Hippocampal formation (tissue), 2 donors: ENCODE measurements around the gene GALNT4.

ENCODE experiments used
- DNase-seq, 2 donors: peaks; one replicate each; lab custom pipeline; 2025; lab: John Stamatoyannopoulos, UW

GALNT4 gene

GRCh38 chr12:89529738-89530137 is 5.1 kb upstream of the GALNT4 start:
- DNase-seq, result peak in 1 of 2 donors; percentile 87

GRCh38 chr12:89528434-89528833 is 3.8 kb upstream of the GALNT4 start:
- no peak for DNase-seq

- DNase-seq, result peak; percentile 87 to 93
Observed at GRCh38 chr12:89525824-89526770, 1.5 kb upstream of the GALNT4 start, which contains the start of gene POC1B. Gene POC1B, minus strand, starts transcription at chr12:89526047. Its CDS starts 152 bp downstream, at chr12:89525895.

GRCh38 chr12:89525305-89525823 is 768 bp upstream of the GALNT4 start:
- DNase-seq, result peak in 1 of 2 donors; percentile 51

GRCh38 chr12:89523843-89524540 is 604 bp downstream of the GALNT4 start:
- DNase-seq, result no peak

- DNase-seq, result no peak
Observed at GRCh38 chr12:89523393-89523792, 1.2 kb downstream of the GALNT4 start.

GRCh38 chr12:89521364-89522223 is 3.0 kb downstream of the GALNT4 start:
- DNase-seq, result no peak

GRCh38 chr12:89517720-89518119 is 6.9 kb downstream of the GALNT4 start:
- no peak for DNase-seq

- DNase-seq, result no peak
Observed at GRCh38 chr12:89516633-89517032, 8.0 kb downstream of the GALNT4 start.

- no peak for DNase-seq
Observed at GRCh38 chr12:89514751-89515150, 9.8 kb downstream of the GALNT4 start.

GRCh38 chr12:89513544-89513943 is 11.1 kb downstream of the GALNT4 start:
- DNase-seq, result no peak

- no peak for DNase-seq
Observed at GRCh38 chr12:89507015-89507824, 17.4 kb downstream of the GALNT4 start.

GRCh38 chr12:89506050-89506449 is 18.5 kb downstream of the GALNT4 start:
- no peak for DNase-seq

GRCh38 chr12:89504560-89505346 is 19.8 kb downstream of the GALNT4 start:
- peak in 1 of 2 donors; percentile 8 for DNase-seq

- no peak for DNase-seq
Observed at GRCh38 chr12:89501793-89502192, 22.8 kb downstream of the GALNT4 start.

- no peak for DNase-seq
Observed at GRCh38 chr12:89499857-89500256, 24.7 kb downstream of the GALNT4 start.

- DNase-seq, result no peak
Observed at GRCh38 chr12:89497467-89497866, 27.1 kb downstream of the GALNT4 start.

GRCh38 chr12:89497005-89497404 is 27.6 kb downstream of the GALNT4 start:
- no peak for DNase-seq

- no peak for DNase-seq
Observed at GRCh38 chr12:89494411-89495231, 30.0 kb downstream of the GALNT4 start.
